Measurements from ENCODE around the gene GALE. TPM values are rescaled to one million over a fixed set of nuclear protein-coding genes. Genes with fewer than 3 reads are reported as not detected.
A peak's percentile ranks its signal among the peaks of the same experiment; 100 is the strongest.

Gene GALE
- total RNA-seq, 1 donor from 2014 or later: 47.2 TPM

GRCh38 chr1:23774174-23774880, 26.2 kb downstream of the GALE start:
- H3K4me1 Mint-ChIP-seq: peaks cover 15% of the 10 kb centered on the region
- no peaks in the 10 kb centered on the region for H3K9me3 Mint-ChIP-seq
- no peaks in the 10 kb centered on the region for H3K27me3 Mint-ChIP-seq (ENCODE audit: low read depth)
- DNase-seq (ENCODE audit: low read depth, low spot score): no peak
- no peak overlapping the region for H3K27ac Mint-ChIP-seq (ENCODE audit: unreplicated experiment)
- H3K4me3 Mint-ChIP-seq: peak overlapping the region; percentile 77
- H3K36me3 Mint-ChIP-seq (ENCODE audit: low read depth): no peaks in the 10 kb centered on the region
- TF ChIP-seq CTCF (conservative IDR thresholded peaks at IDR 0.05): no peak

- H3K27me3 Mint-ChIP-seq (ENCODE audit: low read depth): no peaks in the 10 kb centered on the region
- no peaks in the 10 kb centered on the region for H3K9me3 Mint-ChIP-seq
- no peak overlapping the region for H3K27ac Mint-ChIP-seq (ENCODE audit: unreplicated experiment)
- TF ChIP-seq CTCF (conservative IDR thresholded peaks at IDR 0.05): no peak
- H3K4me1 Mint-ChIP-seq: peaks cover 9% of the 10 kb centered on the region
- no peak overlapping the region for H3K4me3 Mint-ChIP-seq
- H3K36me3 Mint-ChIP-seq (ENCODE audit: low read depth): no peaks in the 10 kb centered on the region
- no peak for DNase-seq (ENCODE audit: low read depth, low spot score)
Measured at GRCh38 chr1:23772854-23773242, 27.7 kb downstream of the GALE start.

GRCh38 chr1:23772049-23772853, 28.3 kb downstream of the GALE start:
- Mint-ChIP-seq H3K4me3 (peak overlapping the region; percentile 52), H3K27ac (ENCODE audit: unreplicated experiment) (peak overlapping the region; percentile 31), H3K36me3 (ENCODE audit: low read depth) (no peaks in the 10 kb centered on the region), H3K4me1 (peaks cover 5% of the 10 kb centered on the region), H3K9me3 (no peaks in the 10 kb centered on the region), H3K27me3 (ENCODE audit: low read depth) (no peaks in the 10 kb centered on the region)
- peak; percentile 97 for DNase-seq (ENCODE audit: low read depth, low spot score)
- TF ChIP-seq CTCF (conservative IDR thresholded peaks at IDR 0.05): peak; percentile 89

- DNase-seq (ENCODE audit: low read depth, low spot score): no peak
- TF ChIP-seq CTCF (conservative IDR thresholded peaks at IDR 0.05): no peak
- Mint-ChIP-seq H3K4me3 (no peak overlapping the region), H3K27ac (ENCODE audit: unreplicated experiment) (no peak overlapping the region), H3K4me1 (no peaks in the 10 kb centered on the region), H3K36me3 (ENCODE audit: low read depth) (peaks cover 5% of the 10 kb centered on the region), H3K9me3 (no peaks in the 10 kb centered on the region), H3K27me3 (ENCODE audit: low read depth) (no peaks in the 10 kb centered on the region)
Measured at GRCh38 chr1:23768733-23769132, 31.8 kb downstream of the GALE start.

GRCh38 chr1:23763041-23763577, 37.4 kb downstream of the GALE start:
- H3K9me3 Mint-ChIP-seq: no peaks in the 10 kb centered on the region
- H3K27me3 Mint-ChIP-seq (ENCODE audit: low read depth): no peaks in the 10 kb centered on the region
- no peak overlapping the region for H3K4me3 Mint-ChIP-seq
- H3K36me3 Mint-ChIP-seq (ENCODE audit: low read depth): peaks cover 13% of the 10 kb centered on the region
- no peak for TF ChIP-seq CTCF (conservative IDR thresholded peaks at IDR 0.05)
- DNase-seq (ENCODE audit: low read depth, low spot score): no peak
- H3K4me1 Mint-ChIP-seq: no peaks in the 10 kb centered on the region
- H3K27ac Mint-ChIP-seq (ENCODE audit: unreplicated experiment): no peak overlapping the region
